ENCODE data around the gene NIPAL4. TPM values are rescaled to one million over a fixed set of nuclear protein-coding genes. Genes with fewer than 3 reads are reported as not detected.

The NIPAL4 gene
- polyA plus RNA-seq, 3 donors from 2014 or later: not detected

DNA sequence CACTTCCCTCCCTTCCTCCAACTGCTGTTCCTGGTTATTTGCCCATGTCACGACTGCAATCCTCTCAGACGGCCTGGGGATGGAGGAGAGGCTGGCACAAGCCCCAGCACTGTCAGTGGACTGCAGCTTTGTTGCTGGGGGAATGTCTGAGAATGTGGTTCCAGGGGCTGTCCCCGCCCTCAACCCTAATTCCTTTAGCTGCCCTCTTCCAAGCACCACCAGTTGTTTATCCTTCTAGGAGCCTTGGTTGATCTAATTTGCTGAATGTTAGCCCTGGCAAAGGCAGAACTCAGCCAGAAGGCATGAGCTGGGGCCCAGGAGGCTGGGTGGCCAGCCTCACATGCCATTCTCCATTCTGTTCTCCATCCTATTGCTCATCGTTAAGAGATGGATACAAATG, 64.0 kb downstream of the NIPAL4 start:
- no peak for DNase-seq
- H3K27me3 Mint-ChIP-seq (ENCODE audit: low read depth in 3 of 3): peaks cover 0 to 8% (median 2%) of the 10 kb centered on the region in 3 donors
- H3K9me3 Mint-ChIP-seq: no peaks in the 10 kb centered on the region
- no peaks in the 10 kb centered on the region for H3K4me1 Mint-ChIP-seq
- peaks cover 0 to 2% (median 0%) of the 10 kb centered on the region in 3 donors for H3K36me3 Mint-ChIP-seq
- H3K27ac Mint-ChIP-seq: no peak overlapping the region
- no peak overlapping the region for H3K4me3 Mint-ChIP-seq

Other genes starting within 250 kb of the NIPAL4 start
- 100 to 1,000 TPM; 293 to 667 (median 513) TPM for gene CYFIP2, start 194.1 kb upstream of the NIPAL4 start, polyA plus RNA-seq
- under 1 TPM in 2 of 3 donors, not detected in 1; 0.03 to 0.10 TPM for gene ADAM19, start 115.6 kb downstream of the NIPAL4 start, polyA plus RNA-seq
- gene SOX30, start 192.2 kb downstream of the NIPAL4 start, polyA plus RNA-seq: under 1 TPM; 0.07 to 0.35 (median 0.11) TPM
- gene C5orf52, start 211.3 kb downstream of the NIPAL4 start, polyA plus RNA-seq: not detected

Measured in immature natural killer cell (primary cell).